HG03108 (cell line): ENCODE data around the gene PTRHD1.
A peak's percentile ranks its signal among the peaks of the same experiment; 100 is the strongest.
"Not testable (repeated sequence)": the region's sequence is repeated elsewhere in the genome, so short reads cannot be mapped to it uniquely, and the experiment has no call there.

ENCODE experiments used
- ATAC-seq: cut with Tn5 transposase; IDR thresholded peaks from one replicate; pipeline ENCODE4 v1.9.1; 2021; ENCODE audit warnings: moderate library complexity; ENCODE audit not compliant: unreplicated experiment

The PTRHD1 gene

GRCh38 chr2:24792874-24793760 is at the start of gene PTRHD1, which contains the start of gene CENPO:
PTRHD1 (minus strand) TSS chr2:24793391; CDS start chr2:24793377, 14 bp downstream.
CENPO (plus strand) TSS chr2:24793425; CDS start chr2:24793920, 495 bp downstream.
- peak; percentile 93 for ATAC-seq

GRCh38 chr2:24842081-24843050 is 49.2 kb upstream of the PTRHD1 start:
- no peak for ATAC-seq

GRCh38 chr2:24840962-24841945 is 48.1 kb upstream of the PTRHD1 start:
- no peak for ATAC-seq

- no peak for ATAC-seq
Measured at GRCh38 chr2:24840164-24840869, 47.1 kb upstream of the PTRHD1 start.

- ATAC-seq: no peak
Measured at GRCh38 chr2:24839729-24840128, 46.5 kb upstream of the PTRHD1 start.

- ATAC-seq: no peak
Measured at GRCh38 chr2:24838541-24838940, 45.4 kb upstream of the PTRHD1 start.

- no peak for ATAC-seq
Measured at GRCh38 chr2:24837996-24838513, 44.9 kb upstream of the PTRHD1 start.

GRCh38 chr2:24836706-24837105 is 43.5 kb upstream of the PTRHD1 start:
- ATAC-seq: no peak

- ATAC-seq: no peak
Measured at GRCh38 chr2:24836206-24836605, 43.0 kb upstream of the PTRHD1 start.

GRCh38 chr2:24835411-24835810 is 42.2 kb upstream of the PTRHD1 start:
- ATAC-seq: not testable (repeated sequence)

GRCh38 chr2:24834733-24835395 is 41.7 kb upstream of the PTRHD1 start:
- ATAC-seq: no peak

- ATAC-seq: no peak
Measured at GRCh38 chr2:24833821-24834732, 40.9 kb upstream of the PTRHD1 start.

GRCh38 chr2:24832931-24833701 is 39.9 kb upstream of the PTRHD1 start:
- ATAC-seq: no peak

- ATAC-seq: no peak
Measured at GRCh38 chr2:24832521-24832920, 39.3 kb upstream of the PTRHD1 start.

GRCh38 chr2:24832073-24832461 is 38.9 kb upstream of the PTRHD1 start:
- no peak for ATAC-seq

- no peak for ATAC-seq
Measured at GRCh38 chr2:24831221-24832072, 38.3 kb upstream of the PTRHD1 start.
